Upper lobe of left lung (tissue), 6 donors: Measurements from ENCODE around the gene TBCK. TPM values are rescaled to one million over a fixed set of nuclear protein-coding genes. Genes with fewer than 3 reads are reported as not detected.
"Not testable (repeated sequence)": the region's sequence is repeated elsewhere in the genome, so short reads cannot be mapped to it uniquely, and the experiment has no call there.

ENCODE experiments used
- ATAC-seq, 2 donors: fragments of 200-7000 bp; cut with Tn5 transposase; one replicate each; pipeline ENCODE4 v1.9.1; 2022; ENCODE audit warnings: mild to moderate bottlenecking in 2 of 2, moderate library complexity in 2 of 2; ENCODE audit not compliant: low FRiP score in 2 of 2
- DNase-seq, 2 donors: peaks; one replicate each; pipeline ENCODE4 v3.0.0-alpha.2; 2019 to 2020
- H3K27ac ChIP-seq, 4 donors: fragments of 200-600 bp; sonication (generic); one replicate each; pipeline ENCODE4 v1.5.1; 2016 to 2019
- H3K27me3 ChIP-seq, 4 donors: fragments of 200-600 bp; sonication (generic); one replicate each; pipeline ENCODE4 v1.5.1; 2017 to 2019
- H3K36me3 ChIP-seq, 4 donors: fragments of 200-600 bp; sonication (generic); one replicate each; pipeline ENCODE4 v1.5.1; 2016 to 2019
- H3K4me1 ChIP-seq, 4 donors: fragments of 200-600 bp; sonication (generic); one replicate each; pipeline ENCODE4 v1.5.1; 2018 to 2019
- H3K4me3 ChIP-seq, 4 donors: fragments of 200-600 bp; sonication (generic); one replicate each; pipeline ENCODE4 v1.5.1; 2017 to 2019; ENCODE audit warnings: mild to moderate bottlenecking in 2 of 4, moderate library complexity in 1 of 4
- H3K9me3 ChIP-seq, 4 donors: fragments of 200-600 bp; sonication (generic); one replicate each; pipeline ENCODE4 v1.5.1; 2018 to 2019
- EP300 ChIP-seq, 4 donors: sonication (generic); formaldehyde crosslinking; IDR thresholded peaks; one replicate each; pipeline ENCODE4 v1.5.1; 2017; ENCODE audit warnings: antibody characterized with exemption in 4 of 4, control low read depth in 2 of 4
- POLR2A ChIP-seq, 4 donors: fragments of 450-650 bp; IDR thresholded peaks; one replicate each; pipeline ENCODE4 v1.5.1; 2016 to 2017; ENCODE audit warnings: antibody characterized with exemption in 4 of 4, mild to moderate bottlenecking in 2 of 4
- POLR2AphosphoS5 ChIP-seq, 2 donors: sonication (generic); formaldehyde crosslinking; IDR thresholded peaks; one replicate each; pipeline ENCODE4 v1.5.1; 2017; ENCODE audit warnings: antibody characterized with exemption in 2 of 2
- WGBS, 2 donors: methylation state at CpG; one replicate each; pipeline ENCODE4 v1.1.5; 2017 to 2018; 5-methylcytosine and 5-hydroxymethylcytosine counted together
- total RNA-seq, 6 donors: library from RNA; depleted of rRNA in 4 of 6; stranded (reverse); fragments of >200 nt in 4 of 6; gene quantifications; one replicate each; pipeline versions ENCODE4 v1.1.0 to v1.2.1, GENCODE V29; 2016 to 2021
- TF ChIP-seq, protein P1 (sequence below), 6 experiments: fragments of 450-650 bp in 4 of 6; fragments of 200-600 bp in 2 of 6; sonication (generic) in 2 of 6; IDR thresholded peaks; one replicate each; pipeline ENCODE4 v1.5.1; 2016 to 2019; ENCODE audit warnings: antibody characterized with exemption in 6 of 6
- donor health status: DM: no; HTN: no; CAD: no; lungs with moderate emphysema.
- donor health status: DM: no; HTN: yes; CAD: no; lungs with severe emphysema.

TBCK gene
- total RNA-seq, 6 donors from 2014 or later = 24.8 to 54.5 (median 32.3) TPM

DNA sequence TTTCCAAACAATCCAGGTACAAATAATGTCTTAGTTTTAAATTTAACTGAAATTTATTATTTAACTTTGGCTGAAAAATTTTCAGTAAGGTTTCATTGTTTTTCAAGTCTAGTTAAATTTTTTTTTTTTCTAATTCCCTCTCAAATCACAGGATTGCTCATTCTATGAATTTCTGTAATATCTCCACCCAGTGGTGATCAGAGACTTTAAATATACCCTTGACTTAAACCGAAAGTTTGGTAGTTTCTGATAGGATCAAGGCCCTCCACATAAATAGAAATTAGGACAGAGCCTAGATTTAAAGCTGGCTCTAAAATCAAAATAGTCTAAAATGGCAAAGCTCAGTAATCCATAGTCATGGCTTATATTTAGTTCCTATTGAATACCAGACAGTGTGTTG, 175.4 kb downstream of the TBCK start:
- Histone ChIP-seq H3K4me3 (no peak overlapping the region), H3K27ac (no peak overlapping the region), H3K36me3 (no peaks in the 10 kb centered on the region), H3K9me3 (no peaks in the 10 kb centered on the region), H3K27me3 (no peaks in the 10 kb centered on the region), H3K4me1 (no peaks in the 10 kb centered on the region)
- DNase-seq (no peak), ATAC-seq (no peak)
- WGBS, 2 donors = 84 to 90% methylated on average over 1 of the region's 1 CpG
- TF ChIP-seq EP300 (IDR thresholded peaks at IDR 0.05) (no peak), POLR2A (IDR thresholded peaks at IDR 0.05) (no peak), POLR2AphosphoS5 (IDR thresholded peaks at IDR 0.05) (no peak)
- TF ChIP-seq, protein P1, sequence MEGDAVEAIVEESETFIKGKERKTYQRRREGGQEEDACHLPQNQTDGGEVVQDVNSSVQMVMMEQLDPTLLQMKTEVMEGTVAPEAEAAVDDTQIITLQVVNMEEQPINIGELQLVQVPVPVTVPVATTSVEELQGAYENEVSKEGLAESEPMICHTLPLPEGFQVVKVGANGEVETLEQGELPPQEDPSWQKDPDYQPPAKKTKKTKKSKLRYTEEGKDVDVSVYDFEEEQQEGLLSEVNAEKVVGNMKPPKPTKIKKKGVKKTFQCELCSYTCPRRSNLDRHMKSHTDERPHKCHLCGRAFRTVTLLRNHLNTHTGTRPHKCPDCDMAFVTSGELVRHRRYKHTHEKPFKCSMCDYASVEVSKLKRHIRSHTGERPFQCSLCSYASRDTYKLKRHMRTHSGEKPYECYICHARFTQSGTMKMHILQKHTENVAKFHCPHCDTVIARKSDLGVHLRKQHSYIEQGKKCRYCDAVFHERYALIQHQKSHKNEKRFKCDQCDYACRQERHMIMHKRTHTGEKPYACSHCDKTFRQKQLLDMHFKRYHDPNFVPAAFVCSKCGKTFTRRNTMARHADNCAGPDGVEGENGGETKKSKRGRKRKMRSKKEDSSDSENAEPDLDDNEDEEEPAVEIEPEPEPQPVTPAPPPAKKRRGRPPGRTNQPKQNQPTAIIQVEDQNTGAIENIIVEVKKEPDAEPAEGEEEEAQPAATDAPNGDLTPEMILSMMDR (IDR thresholded peaks at IDR 0.05) = no peak

GRCh38 chr4:106136777-106137331, 179.2 kb downstream of the TBCK start:
- no peaks in the 10 kb centered on the region for H3K4me1 ChIP-seq
- no peaks in the 10 kb centered on the region for H3K27me3 ChIP-seq
- TF ChIP-seq POLR2A (IDR thresholded peaks at IDR 0.05) (no peak), POLR2AphosphoS5 (IDR thresholded peaks at IDR 0.05) (no peak), EP300 (IDR thresholded peaks at IDR 0.05) (no peak)
- TF ChIP-seq, protein P1 (IDR thresholded peaks at IDR 0.05) = no peak
- no peak overlapping the region for H3K27ac ChIP-seq
- H3K9me3 ChIP-seq = peaks cover 0 to 7% (median 4%) of the 10 kb centered on the region in 4 donors
- H3K36me3 ChIP-seq = peaks cover 0 to 6% (median under 1%) of the 10 kb centered on the region in 4 donors
- DNase-seq = no peak
- no peak overlapping the region for H3K4me3 ChIP-seq
- no peak for ATAC-seq

DNA sequence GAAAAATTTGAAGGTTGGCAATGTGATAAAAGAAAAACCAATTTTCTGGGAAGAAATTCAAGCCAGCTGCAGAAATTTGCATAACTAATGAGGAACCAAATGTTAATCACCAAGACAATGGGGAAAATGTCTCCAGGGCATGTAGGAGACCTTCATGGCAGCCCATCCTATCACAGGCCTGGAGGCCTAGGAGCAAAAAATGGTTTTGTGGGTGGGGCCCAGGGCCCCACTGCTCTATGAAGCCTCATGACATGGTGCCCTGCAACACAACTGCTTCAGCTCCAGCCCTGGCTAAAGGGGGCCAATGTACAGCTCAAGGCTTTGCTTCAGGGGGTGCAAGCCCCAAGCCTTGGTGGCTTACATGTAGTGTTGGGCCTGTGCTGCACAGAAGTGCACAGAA, 184.0 kb downstream of the TBCK start:
- no peak for ATAC-seq

DNA sequence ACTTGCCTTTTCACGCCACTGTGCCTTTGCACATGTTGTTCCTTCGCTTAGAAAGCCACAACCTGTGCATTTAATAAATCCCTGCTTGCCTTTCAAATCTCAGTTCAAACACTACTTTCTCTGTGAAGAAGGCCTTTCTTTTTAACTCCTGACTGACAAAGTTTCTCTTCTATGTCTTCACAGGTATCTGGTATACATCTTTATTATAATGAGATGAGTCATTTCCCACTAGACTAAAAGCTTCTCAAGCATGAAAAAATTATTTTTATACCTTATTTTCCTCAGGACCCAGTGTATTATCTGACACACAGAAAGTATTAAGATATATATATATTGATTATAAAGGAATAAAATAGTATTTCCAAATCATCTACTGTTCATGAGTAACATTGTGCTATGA, 189.9 kb downstream of the TBCK start:
- no peaks in the 10 kb centered on the region for H3K9me3 ChIP-seq
- no peak overlapping the region for H3K4me3 ChIP-seq
- H3K4me1 ChIP-seq = no peaks in the 10 kb centered on the region
- DNase-seq (no peak), ATAC-seq (no peak)
- no peaks in the 10 kb centered on the region for H3K27me3 ChIP-seq
- TF ChIP-seq EP300 (IDR thresholded peaks at IDR 0.05) (no peak), POLR2A (IDR thresholded peaks at IDR 0.05) (no peak), POLR2AphosphoS5 (IDR thresholded peaks at IDR 0.05) (no peak)
- TF ChIP-seq, protein P1 (IDR thresholded peaks at IDR 0.05) = no peak
- 93 to 95% methylated on average over 2 of the region's 2 CpGs for WGBS, 2 donors
- H3K27ac ChIP-seq = no peak overlapping the region
- no peaks in the 10 kb centered on the region for H3K36me3 ChIP-seq

More for the DNA sequence above, 184.0 kb downstream of the TBCK start:
- H3K4me3 ChIP-seq = no peak overlapping the region
- H3K27ac ChIP-seq = no peak overlapping the region
- no peak for TF ChIP-seq EP300 (IDR thresholded peaks at IDR 0.05)
- TF ChIP-seq, protein P1 (IDR thresholded peaks at IDR 0.05) = no peak
- no peak for TF ChIP-seq POLR2A (IDR thresholded peaks at IDR 0.05)
- TF ChIP-seq POLR2AphosphoS5 (IDR thresholded peaks at IDR 0.05) = no peak
- no peaks in the 10 kb centered on the region for H3K4me1 ChIP-seq
- peaks cover 0 to 8% (median 4%) of the 10 kb centered on the region in 4 donors for H3K9me3 ChIP-seq
- H3K27me3 ChIP-seq = no peaks in the 10 kb centered on the region
- no peak for DNase-seq
- peaks cover 0 to 6% (median under 1%) of the 10 kb centered on the region in 4 donors for H3K36me3 ChIP-seq

GRCh38 chr4:106119949-106120555, 196.0 kb downstream of the TBCK start:
- H3K4me1 ChIP-seq, H3K27ac ChIP-seq, H3K9me3 ChIP-seq, H3K4me3 ChIP-seq, ATAC-seq, H3K27me3 ChIP-seq: not testable (repeated sequence)
- H3K36me3 ChIP-seq = peaks cover 0 to 13% (median 4%) of the 10 kb centered on the region in 4 donors
- 97 to 98% methylated on average over 22 to 28 of the region's 28 CpGs for WGBS, 2 donors
- DNase-seq = peak in 1 of 2 donors; percentile 38
